ENCODE results near the gene MYO7A.

Gene MYO7A

DNA sequence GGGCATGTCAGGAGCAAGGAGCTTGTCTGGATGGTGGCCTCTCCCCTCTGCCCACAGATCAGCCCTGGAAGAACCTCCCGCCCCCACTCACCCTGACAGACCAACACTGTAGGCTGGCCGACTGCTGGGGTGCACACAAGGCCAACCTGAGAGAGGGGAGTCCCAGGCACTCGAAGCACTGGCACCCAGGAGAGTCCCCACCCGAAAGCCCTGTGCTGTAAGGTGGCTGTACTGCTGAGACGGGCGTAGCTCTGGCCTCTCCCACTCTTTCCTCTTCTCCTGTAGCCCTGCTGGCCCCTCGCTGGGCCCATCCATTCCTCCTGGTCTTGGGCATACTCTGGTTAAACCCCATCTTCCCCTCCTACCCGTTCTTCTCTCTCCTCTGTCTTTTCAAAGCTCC lies 39.7 kb downstream of the MYO7A start:
- no peak for DNase-seq

DNA sequence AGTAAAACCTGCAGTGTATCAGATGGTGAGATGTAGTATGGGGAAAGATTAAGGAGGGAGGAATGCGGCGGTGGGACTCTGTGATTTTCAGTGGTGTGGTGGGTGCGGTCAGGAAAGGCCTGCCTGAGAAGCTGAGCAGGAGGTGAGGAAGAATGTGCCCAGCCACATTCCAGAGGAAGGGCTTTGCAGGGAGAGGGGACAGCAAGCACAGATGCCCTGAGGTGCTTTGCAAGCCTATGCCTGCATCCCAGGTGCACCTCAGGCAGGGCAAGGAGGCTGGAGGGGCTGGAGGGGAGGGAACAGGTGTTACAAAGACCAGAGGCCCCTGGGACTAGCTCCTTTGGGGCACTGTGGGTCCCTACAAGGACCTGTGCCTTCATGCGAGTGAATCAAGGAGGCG lies 42.1 kb downstream of the MYO7A start:
- no peak for DNase-seq

DNA sequence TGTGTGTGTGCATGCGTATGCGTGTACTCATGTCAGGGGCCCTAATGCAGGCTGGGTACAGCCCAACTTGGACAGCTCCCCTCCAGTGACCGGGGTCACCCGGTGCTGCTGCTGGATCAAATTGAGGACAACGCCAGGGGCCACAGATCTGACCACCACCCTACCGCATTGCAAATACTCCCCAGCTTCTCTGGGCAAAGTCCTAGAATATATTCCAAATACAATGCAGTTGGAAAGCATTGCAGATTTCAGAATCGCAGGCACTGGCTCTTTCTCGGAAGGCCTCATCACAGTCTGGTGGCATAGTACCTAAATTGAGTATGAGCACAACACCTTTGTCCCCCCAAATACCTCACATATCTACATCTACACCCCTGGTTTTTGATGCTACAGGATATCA lies 43.2 kb downstream of the MYO7A start:
- no peak for DNase-seq

DNA sequence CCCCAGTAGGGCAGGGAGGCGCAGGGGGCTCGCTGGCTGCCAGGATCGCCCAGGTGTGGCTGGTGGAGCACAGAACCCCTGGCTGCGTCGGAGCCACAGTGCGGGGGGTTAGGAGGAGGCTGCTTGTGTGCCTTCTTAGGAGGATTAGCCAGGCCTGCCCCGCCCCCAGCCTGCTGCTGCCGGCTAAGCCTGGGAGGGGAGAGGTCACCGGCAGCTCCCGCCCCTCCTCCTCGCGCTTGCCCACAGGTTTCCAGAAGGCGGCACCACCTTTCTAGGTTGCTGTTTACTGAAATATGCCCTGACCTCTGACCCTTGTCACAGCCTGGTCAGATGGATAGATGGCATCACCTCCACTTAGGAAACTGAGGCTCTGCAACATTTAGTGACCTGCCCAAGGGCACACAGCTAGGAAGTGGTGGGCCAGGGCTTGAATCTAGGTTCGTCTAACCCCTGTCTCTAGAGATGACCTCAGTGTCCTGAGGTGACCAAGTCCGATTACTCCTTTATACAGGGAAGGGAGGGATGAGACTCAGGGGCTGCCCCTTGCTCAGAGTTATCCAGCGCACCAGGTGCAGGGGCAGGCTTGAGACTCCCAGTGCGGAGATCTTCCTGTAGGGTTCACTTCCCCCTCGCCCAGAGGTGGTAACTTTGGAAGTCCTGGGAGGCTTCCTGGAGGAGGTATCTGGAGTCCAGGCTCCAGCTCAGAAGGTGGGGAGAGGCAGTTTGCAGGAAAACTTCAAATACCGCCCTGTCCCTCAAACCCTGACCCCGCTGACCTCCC lies 44.0 kb downstream of the MYO7A start:
- no peak for DNase-seq

DNA sequence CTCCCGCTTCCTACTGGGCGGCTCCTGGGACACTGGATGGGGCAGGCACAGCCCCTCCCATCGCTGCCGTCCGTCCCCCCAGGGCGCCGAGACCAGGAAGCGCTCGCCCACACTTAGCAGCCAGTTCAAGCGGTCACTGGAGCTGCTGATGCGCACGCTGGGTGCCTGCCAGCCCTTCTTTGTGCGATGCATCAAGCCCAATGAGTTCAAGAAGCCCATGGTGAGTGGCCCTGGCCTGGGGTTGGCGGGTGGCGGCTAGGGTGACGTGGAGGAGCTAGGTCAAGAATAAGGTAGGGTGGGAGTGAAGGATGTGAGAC lies 44.6 kb downstream of the MYO7A start:
- no peak for DNase-seq

DNA sequence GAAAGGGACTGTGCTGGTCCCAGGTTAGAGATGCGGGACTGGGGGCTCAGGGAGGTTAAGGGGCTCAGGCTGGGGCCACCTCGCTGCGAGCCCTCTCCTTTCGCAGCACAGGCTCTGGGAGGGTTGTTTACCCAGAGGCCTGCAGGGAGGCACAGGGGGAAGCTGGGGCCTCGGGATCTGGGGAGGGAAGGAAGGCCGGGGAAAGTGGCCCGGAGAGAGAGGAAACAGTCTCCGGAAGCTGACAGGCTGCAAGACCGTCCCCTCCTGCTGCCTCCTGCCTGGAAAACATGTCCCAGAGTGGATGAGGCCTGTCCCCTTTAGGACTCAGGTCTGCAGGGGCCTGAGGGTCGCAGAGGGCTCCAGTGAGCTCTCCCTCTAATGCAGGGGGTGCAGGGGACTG lies 45.4 kb downstream of the MYO7A start:
- no peak for DNase-seq

DNA sequence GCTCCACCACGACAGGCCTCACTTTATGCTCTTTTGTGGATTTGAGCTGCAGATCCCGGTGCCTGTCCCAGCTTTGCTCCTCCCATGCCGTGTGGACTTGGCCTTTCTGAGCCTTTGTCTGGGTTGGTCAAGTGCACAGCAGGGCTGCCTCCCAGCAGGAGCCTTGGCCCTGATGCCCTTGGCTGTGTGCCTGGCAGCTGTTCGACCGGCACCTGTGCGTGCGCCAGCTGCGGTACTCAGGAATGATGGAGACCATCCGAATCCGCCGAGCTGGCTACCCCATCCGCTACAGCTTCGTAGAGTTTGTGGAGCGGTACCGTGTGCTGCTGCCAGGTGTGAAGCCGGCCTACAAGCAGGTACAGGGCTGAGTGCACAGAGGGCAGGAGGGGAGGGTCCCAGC lies 46.5 kb downstream of the MYO7A start:
- DNase-seq = no peak

DNA sequence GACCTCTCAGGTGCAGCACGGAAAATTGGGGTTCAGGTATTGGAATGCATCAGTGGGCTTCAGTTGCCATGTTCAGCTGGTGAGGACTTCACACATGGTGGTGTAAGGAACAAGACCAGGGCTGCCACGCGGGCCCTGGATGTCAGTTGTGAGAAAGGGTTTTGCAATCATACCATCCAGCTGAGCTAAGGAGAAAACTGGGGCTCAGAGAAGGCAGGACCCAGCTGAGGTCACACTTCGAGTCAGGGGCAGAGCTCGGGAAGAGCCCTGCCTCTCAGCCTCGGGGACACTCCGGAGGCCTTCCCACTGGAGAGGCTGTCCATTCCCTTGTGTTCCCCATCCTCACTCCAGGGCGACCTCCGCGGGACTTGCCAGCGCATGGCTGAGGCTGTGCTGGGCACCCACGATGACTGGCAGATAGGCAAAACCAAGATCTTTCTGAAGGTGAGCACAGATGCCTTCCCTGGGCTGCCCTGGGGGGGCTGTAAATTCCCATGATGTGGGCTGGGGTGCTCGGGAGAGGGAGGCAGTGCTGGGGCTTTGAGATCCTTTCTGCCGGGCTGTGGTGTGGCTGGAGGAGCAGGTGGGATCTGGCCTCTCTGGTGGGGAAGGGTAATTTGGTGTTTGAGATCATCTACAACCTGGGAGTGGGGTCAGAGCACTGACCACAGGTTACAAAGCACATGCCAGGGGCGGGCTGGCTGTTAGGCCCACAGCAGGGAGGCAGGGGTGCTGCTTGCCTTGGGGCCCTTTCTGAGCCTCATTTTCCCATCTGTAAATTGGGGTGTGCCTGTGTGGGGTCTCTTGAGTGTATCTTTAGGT lies 47.2 kb downstream of the MYO7A start:
- DNase-seq = no peak

DNA sequence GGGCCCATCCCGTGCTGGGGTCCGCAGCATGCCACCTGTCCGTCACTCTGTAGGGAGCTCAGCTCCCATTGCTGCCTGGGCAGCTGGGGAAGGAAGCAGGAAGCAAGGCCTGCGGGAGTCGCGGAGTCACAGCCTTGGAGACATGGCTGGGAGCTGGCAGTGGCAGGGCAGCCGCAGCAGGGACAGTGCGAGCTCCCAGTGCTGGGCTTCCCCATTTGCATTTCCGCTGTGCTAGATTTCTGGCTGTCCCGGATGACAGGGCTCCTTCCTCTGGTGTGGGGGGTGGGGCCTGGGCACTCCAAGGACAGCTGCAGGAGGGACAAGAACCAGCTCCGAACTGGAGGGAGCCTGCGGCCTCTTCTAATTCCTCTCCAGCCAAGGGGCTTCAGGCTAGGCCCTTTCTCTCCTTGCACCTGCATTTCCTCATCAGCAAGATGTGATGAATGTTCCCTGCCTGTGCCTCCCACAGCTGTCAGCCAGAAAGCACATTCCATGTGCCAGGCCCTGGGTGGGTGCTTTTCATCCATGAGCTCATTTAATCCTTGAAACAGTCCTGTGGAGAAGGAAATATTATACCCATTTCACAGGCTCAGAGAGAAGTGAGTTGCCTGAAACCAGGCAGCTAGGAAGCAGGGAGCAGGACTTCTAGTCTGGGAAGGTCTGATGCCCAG lies 48.0 kb downstream of the MYO7A start:
- DNase-seq = no peak

DNA sequence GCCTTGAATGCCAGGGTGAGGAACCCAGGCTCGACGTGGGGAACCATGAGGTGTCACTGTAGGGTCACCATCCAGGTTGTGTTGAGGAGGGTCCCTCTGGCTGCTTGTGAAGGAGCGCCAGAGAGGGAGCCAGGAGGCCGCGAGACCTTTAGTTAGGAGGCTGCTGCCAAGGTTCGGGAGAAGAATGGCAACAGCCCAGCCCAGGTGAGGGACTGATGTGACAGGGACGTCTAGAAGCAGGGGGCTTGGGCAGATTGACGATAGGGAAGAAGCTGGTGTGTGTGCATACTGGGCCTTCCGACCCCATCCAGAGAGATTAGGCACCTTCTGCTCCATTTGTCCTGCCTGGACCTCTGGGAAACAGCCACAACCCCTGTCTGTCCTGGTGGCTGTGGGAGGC lies 49.0 kb downstream of the MYO7A start:
- no peak for DNase-seq

DNA sequence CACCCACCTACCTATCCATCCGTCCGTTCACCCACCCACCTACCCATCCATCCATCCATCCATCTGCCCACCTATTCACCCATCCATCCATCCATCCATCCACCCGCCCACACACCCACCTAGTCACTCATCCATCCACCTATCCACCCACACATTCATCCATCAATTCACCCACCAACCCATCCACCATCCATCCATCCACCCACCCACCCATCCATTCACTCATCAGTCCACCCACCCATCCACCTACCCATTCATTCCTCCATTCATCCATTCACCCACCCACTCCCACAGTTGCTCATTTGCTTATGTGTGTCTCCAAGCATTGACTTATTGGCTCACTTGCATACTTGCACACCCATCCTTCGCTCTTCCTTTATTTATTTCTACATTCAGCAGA lies 50.1 kb downstream of the MYO7A start:
- no peak for DNase-seq

DNA sequence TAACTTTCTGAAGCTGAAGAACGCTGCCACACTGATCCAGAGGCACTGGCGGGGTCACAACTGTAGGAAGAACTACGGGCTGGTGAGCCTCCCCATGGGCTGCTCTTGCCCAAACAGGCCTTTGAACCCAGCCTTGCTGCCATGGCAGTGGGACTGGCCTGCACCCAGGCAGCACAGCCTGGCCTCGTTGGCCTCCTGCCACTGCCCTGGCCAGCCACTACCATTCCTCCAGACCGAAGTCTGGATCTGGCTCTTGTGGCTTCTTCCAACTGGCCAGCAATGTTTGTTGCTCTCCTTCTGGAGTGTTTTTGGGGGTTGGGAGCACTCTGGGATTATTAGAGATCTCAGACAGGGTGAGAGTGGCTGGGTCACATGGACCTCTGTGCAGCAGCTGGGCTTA lies 51.0 kb downstream of the MYO7A start:
- no peak for DNase-seq

DNA sequence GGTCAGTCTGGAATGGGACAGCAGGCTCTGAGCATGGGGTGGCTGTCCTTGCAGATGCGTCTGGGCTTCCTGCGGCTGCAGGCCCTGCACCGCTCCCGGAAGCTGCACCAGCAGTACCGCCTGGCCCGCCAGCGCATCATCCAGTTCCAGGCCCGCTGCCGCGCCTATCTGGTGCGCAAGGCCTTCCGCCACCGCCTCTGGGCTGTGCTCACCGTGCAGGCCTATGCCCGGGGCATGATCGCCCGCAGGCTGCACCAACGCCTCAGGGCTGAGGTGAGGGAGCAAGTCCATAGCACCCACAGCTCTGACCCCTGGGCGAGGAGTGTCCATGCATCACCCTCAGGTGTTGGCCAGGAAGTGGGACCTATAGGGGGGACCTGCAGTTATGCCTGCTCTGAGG lies 51.6 kb downstream of the MYO7A start:
- DNase-seq = no peak

DNA sequence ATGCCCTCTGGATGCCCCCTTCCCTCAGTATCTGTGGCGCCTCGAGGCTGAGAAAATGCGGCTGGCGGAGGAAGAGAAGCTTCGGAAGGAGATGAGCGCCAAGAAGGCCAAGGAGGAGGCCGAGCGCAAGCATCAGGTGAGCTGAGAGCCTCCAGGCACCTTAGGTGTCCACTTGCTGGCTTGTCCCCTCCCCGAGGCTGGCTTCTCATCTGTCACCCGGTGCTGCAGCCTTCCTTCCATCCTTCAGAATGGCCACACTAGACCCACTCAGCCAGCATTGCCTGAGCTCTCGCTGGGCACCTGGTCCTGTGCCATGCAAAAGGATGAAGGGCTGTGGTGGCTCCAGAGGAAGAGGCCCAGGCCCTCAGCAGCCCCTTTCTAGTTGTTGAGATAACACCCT lies 52.3 kb downstream of the MYO7A start:
- DNase-seq = no peak

DNA sequence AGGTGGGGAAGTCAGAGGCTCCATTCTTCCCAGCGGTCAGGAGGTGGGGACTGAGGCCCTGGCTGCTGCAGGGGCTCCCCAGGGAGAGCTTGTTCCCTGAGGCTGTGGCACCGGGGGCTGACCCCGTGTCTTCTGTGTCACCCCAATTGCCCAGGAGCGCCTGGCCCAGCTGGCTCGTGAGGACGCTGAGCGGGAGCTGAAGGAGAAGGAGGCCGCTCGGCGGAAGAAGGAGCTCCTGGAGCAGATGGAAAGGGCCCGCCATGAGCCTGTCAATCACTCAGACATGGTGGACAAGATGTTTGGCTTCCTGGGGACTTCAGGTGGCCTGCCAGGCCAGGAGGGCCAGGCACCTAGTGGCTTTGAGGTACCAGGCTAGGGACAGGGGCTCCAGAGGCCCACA lies 53.2 kb downstream of the MYO7A start:
- no peak for DNase-seq

DNA sequence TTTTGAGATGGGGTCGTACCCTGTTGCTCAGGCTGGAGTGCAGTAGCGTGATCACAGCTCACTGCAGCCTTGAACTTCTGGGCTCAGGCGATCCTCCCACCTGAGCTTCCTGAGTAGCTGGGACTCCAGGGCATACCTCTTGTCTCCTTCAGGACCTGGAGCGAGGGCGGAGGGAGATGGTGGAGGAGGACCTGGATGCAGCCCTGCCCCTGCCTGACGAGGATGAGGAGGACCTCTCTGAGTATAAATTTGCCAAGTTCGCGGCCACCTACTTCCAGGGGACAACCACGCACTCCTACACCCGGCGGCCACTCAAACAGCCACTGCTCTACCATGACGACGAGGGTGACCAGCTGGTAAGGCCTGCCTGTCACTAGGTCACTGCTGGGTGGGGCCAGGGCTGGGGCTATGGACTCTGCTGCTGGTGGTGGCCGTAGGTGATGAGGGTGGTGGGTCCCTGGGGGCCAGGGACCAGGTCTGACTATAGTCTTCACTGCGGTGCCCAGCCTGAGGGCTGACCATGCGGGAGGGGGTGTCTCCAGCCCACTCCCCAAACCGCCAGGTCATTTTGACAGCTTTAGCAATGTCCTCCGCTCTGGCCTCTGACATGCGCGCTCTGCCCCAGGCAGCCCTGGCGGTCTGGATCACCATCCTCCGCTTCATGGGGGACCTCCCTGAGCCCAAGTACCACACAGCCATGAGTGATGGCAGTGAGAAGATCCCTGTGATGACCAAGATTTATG lies 53.9 kb downstream of the MYO7A start:
- no peak for DNase-seq

DNA sequence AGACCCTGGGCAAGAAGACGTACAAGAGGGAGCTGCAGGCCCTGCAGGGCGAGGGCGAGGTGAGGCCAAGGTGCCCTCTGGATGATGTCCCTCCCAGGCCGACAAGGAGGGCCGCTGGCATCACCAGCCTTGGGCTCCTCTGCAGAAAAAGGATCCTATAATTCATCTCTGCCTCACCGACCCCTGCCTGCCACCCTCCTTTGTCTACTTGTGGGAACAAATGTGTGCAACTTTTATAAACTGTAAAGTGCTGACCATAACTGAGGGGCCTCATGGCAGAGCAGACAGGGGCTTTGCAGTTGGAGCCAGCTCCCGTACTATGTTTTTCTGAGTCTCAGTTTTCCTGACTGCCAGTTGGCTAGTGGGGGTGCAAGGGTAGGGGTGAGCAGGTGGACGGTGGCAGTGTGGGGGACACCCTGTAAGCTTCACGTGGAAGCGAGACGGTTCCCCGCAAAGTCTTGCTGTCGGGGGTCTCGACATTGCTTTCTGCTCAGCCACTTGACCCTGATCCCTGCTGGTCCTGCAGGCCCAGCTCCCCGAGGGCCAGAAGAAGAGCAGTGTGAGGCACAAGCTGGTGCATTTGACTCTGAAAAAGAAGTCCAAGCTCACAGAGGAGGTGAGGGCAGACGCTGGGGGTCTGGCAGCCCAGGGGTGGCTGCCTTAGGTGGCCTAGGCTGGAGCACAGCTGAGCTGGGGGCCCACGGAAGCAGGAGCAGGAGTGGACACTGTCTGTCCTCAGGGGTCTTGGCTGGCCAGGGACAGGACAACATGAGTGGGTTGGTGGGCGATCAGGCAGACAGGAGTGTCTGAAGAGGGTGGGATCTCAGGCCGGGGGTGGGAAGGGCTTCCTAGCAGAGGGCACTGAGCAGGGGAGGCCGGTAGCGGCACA lies 54.7 kb downstream of the MYO7A start:
- no peak for DNase-seq

DNA sequence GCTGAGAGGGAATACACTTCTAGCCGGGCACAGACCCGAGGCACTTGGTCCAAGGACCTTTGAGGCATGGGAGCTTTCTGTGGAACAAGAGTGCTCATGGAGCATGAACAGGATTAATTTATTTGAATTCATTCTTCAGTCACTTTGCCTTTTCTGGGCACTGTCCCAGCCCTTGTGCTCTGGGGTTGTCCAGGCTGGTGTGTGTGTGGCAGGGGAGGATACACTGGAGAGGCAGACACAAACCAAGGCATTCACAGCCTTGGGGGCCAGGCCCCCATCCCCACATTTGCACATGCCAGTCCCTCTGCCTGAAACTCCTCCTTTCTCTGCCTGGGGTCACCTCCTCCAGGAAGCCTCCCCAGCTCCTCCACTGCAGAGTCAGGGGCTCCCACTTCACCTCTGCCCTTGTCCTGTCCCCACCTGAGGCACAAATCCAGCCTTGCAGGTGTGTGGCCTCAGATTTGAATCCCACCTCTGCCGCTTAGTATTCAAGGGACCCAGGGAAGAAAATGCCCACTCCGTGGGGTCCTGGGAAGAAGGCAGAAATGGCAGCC lies 55.5 kb downstream of the MYO7A start:
- no peak for DNase-seq

DNA sequence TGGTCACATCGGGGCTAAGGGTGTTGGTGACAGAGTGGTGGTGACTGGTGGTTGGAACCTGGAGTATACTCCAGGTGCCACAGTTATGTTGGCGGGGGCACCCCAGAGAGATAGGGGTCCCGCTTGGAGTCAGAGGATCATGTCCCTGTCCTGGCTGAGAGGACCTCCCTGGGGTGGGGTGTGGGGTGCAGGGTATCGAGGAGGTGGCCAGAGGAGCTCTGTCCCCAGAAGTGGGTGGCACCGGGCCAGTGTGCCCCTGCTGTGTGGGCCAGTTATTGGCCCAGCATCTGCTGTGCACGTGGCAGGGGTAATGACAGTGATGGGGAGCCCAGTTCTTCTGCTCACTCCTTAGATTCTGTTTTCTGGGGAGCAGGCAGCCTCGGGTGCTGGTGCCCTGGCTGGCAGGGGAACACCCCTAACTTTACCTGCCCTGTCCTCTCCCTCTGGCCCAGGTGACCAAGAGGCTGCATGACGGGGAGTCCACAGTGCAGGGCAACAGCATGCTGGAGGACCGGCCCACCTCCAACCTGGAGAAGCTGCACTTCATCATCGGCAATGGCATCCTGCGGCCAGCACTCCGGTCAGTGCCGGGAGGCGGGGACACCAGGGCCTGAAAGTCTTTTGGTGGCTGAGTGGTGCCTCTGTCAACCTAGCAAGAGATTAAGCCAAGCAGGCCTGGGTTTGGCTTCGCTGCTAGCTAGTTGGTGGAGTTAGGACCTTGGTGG lies 56.3 kb downstream of the MYO7A start:
- DNase-seq = no peak

DNA sequence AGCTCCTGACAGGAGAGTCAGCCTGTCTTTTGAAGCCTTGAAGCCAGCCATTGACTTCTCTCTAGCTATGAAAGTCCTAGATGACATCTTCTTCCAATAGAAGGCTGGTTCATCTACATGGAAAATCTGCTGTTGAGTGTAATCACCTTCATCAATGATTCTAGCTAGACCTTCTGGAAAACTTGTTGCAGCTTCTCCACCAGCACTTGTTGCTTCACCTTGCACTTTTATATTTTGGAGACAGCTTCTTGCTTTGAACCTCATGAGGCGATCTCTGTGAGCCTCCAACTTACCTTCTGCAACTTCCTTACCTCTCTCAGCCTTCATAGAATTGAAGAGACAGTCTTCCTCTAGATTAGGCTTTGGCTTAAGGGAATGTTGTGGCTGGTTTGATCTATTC lies 58.3 kb downstream of the MYO7A start:
- no peak for DNase-seq

DNA sequence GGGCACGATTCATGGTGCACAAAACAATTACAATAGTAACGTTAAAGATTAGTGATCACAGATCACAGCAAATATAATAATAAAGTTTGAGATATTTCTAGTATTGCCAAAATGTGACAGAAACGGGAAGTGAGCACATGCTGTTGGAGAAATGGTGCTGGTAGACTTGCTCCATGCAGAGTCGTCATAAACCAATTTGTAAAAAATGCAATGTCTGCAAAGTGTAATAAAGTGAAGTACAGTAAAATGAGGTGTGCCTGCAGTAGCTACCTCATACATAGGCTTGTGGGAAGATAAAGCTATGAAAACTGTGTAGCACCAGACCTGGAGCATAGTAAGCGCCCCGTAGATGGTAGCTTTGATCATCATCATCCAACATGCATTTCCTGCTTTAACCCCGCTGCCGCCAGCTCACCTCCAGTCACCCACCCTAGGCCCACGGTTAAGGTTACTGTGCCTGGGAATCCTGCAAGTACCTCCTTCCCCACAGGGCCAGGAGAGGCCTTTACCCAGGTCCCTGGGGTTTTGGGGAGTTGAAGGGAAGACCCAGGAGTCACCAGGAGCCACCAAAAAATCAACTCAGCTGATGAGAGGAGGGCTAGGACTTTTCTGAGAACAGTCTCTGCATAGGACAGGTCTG lies 59.2 kb downstream of the MYO7A start:
- DNase-seq = no peak
